HG02798 (cell line): ENCODE data around the gene ANKRD45.
A peak's percentile ranks its signal among the peaks of the same experiment; 100 is the strongest.
"Not testable (repeated sequence)": the region's sequence is repeated elsewhere in the genome, so short reads cannot be mapped to it uniquely, and the experiment has no call there.

Experiments used
- ATAC-seq: cut with Tn5 transposase; IDR thresholded peaks from one replicate; pipeline ENCODE4 v1.9.1; 2021; ENCODE audit warnings: mild to moderate bottlenecking; ENCODE audit not compliant: unreplicated experiment, poor library complexity

ANKRD45 gene, protein sequence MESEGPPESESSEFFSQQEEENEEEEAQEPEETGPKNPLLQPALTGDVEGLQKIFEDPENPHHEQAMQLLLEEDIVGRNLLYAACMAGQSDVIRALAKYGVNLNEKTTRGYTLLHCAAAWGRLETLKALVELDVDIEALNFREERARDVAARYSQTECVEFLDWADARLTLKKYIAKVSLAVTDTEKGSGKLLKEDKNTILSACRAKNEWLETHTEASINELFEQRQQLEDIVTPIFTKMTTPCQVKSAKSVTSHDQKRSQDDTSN

DNA sequence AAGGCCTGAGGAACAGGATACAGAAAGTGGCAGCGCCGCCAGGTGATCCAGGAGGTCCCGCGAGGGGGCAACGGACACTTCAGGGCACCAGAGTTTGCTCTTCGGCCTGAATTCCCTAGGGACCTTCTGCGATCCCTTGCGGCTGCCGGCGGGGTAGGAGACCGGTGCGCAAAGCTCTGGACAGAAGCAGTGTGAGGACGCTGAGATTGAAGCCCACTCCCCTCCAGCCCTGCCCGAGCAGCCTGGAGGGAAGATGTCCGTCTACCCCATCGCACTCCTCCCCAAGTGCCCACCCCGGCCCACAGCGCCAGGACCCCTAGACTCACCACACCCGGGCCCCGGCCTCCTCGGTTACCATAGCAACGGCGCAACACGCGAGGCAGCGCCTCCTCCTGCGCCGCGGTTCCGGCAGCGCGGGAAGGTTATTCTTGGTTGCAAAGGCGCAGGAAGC is at the start of gene ANKRD45:
Gene ANKRD45 (minus strand): TSS at position 361 of the 451 bp plus-strand sequence. CDS start 10,433 bp downstream, outside the sequence.
- ATAC-seq, result no peak

DNA sequence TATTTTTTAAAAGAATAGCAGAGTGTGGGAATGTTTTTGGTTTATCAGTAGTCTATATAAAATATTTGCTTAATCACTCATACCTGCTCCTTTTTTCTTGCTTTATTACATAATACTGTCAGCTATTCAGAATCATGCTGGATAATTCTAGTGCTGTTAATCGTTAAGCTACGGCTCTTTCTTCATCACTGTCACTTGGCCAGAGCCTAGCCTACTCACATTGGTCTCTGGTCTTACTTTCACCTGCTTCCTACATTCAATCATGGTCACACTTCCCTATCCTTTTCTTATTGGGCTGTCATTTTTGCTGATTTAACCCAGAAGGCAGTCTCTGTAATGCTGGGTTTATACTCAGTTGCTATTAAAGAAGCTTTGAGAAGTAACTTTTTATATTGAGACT is 47.6 kb upstream of the ANKRD45 start:
- no peak for ATAC-seq

DNA sequence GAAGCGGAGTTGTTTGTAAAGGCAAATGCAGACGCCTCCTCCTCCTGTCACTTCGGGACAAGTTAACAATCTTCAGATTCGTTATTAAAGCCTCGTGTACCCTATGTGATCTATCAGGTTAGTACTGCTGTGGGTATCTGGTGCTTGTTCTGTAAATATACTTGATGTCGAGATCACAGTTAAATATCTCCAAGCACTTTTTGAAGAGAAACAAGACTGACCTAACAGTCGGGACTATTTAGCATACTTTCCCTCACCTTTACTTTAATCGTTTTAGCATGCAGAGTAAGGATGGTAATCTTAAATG is 45.8 kb upstream of the ANKRD45 start:
- no peak for ATAC-seq

DNA sequence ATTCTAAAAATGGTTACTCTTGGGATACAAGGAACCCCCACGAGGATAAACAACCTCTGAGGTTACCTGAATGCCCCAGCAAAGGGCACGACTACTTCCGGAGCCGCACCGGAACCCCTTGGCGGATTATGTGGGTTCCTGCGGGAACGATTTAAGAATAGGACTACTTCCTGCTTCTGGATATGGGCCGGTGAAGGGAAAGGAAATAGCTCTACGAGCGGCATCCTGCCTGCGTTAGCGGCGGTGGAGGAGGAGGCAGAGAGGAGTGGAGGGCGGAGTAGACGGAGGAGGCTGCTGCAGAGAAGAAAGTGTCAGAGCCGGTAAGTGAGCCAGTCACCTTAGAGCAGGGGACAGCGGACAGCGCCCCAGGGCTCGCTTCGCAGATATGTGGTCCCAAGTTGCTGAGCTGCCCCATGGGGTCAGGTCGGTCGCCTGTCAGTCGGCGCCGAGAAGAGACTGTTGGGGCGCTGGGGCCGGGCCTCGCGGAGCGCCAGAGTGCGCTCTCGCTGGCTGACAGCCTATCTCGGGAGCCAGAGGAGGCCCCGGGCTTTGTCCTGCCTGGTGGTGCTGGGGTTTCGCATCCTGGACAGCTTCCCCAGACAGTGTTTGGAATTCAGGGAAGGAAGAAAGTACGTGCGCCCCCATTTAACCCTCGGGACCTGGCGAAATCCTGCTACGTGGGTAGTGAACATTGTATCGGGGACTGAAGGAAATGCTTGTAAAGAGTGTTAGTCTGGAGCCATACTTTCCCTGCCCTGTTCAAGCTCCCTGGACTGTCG is 45.3 kb upstream of the ANKRD45 start, which contains the start of gene KLHL20:
Gene KLHL20 (plus strand): TSS at position 223 of the 779 bp plus-strand sequence. CDS start 1,063 bp downstream, outside the sequence.
- ATAC-seq, result peak; percentile 97

DNA sequence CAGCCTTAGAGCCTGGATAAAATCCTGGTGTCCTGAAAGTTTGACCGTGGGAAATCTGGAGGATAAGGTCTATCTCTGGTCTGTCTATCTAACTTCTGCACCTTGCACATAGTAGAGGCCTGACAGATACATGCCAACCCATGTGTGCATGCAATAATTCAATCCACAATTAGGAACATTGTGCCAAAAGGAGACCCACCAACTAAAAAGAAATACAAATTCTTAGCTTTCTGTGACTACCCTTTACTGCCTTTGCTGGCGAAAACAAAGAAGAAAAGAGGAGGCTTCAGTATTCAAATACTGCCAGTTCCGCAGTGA is 44.7 kb upstream of the ANKRD45 start:
- no peak for ATAC-seq

DNA sequence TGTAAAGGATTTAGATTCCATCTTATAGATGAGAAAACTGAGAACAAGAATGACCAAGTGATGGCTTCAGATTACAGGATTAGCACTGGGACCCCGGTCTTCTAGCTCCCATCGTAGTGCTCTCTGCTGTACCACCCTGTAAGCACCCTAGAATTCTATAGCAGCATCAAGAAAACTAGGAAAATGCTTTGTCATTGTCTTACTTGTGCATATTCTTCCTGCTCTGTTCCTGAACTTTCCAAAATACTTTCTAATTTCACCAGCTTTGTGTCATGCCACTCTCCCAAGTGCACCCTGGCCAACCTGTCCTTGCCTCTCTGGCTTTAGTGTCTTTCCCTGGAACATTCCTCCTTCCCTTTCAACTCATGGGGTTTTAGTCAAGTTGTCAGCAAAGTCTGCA is 39.1 kb upstream of the ANKRD45 start:
- ATAC-seq, result no peak

DNA sequence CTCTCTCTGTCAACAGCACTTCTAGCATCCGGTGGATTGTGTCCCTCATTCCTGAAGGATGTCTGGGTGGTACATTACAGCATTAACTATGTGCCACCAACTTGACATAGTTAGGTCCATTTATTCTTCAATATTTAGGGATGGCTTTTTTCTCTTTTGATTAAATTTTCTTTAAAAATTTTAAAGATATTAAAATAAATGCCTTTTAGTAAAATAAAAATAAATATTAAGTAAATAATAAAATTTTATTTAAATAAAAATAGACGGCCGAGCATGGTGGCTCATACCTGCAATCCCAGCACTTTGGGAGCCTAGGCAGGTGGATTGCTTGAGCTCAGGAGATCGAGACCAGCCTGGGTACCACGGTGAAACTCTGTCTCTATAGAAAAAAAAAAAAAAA is 35.5 kb upstream of the ANKRD45 start:
- no peak for ATAC-seq

DNA sequence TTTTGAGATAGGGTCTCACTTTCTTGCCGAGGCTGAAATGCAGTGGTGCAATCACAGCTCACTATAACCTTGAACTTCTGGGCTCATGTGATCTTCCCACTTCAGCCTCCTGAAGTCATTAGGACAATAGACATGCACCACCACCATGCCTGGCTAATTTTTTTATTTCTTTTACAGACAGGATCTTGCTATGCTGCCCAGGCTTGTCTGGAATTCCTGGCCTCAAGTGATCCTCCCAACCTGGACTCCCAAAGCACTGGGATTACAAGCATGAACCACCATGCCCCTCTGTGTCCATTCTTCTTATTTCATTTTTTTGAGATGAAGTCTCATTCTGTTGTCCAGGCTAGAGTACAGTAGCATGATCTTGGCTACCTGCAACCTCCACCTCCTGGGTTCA is 33.1 kb upstream of the ANKRD45 start:
- no peak for ATAC-seq

DNA sequence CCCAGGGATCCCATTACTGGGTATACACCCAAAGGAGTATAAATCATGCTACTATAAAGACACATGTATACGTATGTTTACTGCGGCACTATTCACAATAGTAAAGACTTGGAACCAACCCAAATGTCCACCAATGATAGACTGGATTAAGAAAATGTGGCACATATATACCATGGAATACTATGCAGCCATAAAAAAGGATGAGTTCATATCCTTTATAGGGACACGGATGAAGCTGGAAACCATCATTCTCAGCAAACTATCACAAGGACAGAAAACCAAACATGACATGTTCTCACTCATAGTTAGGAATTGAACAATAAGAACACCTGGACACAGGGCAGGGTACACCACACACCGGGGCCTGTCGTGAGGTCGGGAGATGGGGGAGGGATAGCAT is 31.6 kb upstream of the ANKRD45 start:
- not testable (repeated sequence) for ATAC-seq

DNA sequence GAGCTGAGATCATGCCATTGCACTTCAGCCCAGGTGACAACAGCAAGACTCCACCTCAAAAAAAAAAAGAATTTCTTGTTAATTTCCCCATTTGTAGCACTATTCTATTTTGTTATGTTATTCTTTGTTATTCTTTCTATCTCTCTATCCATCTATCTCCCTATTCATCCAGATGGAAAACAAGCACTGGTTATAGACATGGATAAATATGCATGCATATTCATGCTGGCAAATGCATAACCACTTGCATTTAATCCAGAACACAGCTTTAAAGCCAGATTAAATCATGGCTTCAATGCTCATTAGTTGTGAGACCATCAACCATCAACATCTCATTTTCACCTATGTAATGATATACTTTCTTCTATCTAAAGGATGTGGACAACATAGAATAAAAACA is 23.6 kb upstream of the ANKRD45 start:
- no peak for ATAC-seq

DNA sequence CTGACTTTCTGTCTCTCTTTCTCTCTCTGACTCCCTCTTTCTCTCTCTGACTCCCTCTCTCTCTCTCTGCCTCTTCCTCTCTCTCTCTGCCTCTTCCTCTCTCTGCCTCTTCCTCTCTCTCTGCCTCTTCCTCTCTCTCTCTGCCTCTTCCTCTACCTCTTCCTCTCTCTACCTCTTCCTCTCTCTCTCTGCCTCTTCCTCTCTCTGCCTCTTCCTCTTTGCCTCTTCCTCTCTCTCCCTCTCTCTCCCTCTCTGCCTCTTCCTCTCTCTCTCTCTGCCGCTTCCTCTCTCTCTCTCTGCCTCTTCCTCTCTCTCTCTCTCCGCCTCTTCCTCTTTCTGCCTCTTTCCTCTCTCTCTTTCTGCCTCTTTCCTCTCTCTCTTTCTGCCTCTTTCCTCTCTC is 18.6 kb upstream of the ANKRD45 start:
- no peak for ATAC-seq

DNA sequence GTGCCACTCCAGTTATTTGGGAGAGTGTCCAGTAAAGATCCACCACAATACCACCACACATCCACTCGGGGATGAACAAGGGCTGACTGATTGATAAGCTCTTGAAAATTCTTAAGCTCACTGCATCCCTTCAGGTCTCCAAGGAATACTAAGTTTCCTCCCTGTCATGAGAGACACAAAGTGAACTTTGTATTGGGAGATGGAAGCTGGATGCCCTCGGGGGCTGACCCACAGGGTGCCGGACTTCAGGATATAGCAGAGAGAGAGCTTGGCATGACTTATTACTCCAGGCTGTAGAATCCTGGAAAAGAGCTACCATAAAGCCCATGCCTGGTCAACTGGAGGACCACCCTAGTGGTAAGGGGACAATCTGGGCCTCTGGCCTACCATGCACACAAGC is 15.5 kb upstream of the ANKRD45 start:
- ATAC-seq, result not testable (repeated sequence)

DNA sequence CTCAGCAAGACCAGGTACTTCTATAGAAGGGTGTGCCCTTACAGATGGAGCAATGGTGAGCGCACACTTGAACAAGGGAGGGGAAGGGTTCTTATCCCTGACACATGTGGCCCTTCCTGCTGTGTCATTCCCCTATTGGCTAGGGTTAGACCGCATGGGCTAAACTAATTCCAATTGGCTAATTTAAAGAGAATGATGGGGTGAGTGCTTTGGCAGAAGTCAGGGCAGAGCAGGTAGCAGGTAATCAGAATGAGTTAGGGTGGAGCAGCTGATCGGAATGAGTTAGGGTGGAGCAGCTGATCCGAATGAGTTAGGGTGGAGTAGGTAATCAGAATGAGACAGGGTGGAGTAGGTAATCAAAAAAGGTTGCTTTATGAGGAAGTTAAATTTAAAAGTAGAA is 14.2 kb upstream of the ANKRD45 start:
- not testable (repeated sequence) for ATAC-seq

DNA sequence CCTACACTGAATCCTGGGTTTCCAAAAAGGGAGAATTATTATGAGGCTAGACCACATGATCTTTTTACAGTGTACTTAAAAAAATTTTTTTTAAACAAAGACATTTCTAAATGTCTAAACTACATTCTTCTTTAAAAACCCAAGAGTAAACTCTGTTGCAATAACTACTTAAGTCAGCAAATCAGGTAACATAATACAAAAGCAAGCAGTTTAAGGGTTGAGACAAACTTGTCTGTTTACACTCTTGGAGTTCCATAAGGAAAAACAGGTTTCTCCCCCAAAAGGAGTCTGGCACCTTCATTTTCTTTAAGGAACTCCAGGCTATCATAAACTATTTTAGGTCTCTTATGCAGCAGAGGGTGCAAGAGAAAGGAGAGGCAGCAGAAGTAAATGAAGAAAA is 12.5 kb upstream of the ANKRD45 start:
- no peak for ATAC-seq

DNA sequence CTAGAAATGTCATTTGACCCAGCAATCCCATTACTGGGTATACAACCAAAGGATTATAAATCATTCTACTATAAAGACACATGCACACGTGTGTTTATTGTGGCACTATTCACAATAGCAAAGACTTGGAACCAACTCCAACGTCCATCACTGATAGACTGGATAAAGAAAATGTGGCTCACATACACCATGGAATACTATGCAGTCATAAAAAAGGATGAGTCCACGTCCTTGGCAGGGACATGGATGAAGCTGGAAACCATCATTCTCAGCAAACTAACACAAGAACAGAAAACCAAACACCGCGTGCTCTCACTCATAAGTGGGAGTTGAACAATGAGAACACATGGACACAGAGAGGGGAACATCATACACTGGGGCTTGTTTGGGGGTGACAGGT is 10.5 kb upstream of the ANKRD45 start:
- not testable (repeated sequence) for ATAC-seq

DNA sequence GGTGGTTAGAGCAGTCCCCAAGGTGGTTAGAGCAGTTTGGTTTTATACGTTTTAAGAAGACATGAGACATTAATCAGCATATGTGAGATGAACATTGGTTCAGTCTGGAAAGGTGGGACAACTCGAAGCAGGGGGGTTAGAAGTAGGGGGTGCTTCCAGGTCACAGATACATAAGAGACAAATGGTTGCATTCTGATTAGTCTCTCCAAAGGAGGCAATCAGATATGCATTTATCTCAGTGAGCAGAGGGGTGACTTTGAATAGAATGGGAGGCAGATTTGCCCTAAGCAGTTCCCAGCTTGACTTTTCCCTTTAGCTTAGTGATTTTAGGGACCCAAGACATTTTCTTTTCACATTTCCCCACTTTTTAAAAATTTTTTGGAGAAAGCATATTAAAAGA is 4.8 kb upstream of the ANKRD45 start:
- ATAC-seq, result not testable (repeated sequence)

DNA sequence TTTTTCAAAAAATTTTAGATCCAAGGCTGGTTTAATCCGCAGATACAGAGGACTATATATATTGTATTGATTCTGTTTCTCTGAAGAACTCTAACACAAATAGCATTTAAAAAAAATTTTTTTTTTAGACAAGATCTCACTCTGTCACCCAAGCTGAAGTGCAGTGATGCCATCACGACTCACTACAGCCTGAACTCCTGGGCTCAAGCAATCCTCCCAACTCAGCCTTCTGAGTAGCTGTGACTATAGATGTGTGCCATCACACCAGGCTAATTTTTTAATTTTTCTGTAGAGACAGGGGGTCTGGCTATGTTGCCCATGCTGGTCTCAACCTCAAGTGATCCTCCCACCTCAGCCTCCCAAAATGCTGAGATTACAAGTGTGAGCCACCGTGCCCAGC is 3.0 kb downstream of the ANKRD45 start:
- no peak for ATAC-seq

DNA sequence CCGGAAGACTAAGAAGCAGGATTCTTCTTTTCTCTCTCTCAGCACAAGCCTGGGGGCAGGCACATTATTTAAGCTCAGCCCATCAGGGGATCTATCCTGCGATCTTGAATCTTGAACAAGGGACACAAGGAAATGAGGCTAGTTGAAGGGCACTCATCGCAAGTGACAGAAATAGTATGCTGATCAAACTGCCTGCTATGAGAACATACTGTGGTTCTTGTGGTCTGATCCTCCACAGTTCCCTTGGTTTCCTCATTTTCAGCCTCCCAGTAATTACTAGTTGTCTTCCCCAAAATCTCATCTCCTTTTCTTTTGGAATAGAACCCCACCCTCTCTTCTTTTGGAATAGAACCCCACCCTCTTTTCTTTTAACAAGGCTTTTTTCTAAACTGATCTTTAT is 6.5 kb downstream of the ANKRD45 start:
- no peak for ATAC-seq

DNA sequence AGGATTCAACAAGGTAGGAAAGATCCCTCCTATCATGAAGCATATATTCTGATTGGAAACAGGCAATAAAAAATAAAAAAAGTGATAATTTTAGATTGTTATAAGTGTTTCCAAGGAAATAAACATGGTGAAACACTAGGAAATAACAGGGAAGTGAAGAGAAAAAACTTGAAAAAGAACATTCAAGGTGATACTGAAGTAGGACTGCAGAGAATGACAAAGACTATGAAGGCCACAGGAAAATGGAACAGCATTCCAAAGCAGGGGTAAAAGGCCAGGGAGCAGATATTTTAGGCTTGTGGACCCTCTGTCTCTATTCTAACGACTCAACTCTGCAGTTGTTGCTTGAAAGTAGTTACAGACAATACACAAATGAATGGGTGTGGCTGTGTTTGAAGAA is 7.9 kb downstream of the ANKRD45 start:
- no peak for ATAC-seq

DNA sequence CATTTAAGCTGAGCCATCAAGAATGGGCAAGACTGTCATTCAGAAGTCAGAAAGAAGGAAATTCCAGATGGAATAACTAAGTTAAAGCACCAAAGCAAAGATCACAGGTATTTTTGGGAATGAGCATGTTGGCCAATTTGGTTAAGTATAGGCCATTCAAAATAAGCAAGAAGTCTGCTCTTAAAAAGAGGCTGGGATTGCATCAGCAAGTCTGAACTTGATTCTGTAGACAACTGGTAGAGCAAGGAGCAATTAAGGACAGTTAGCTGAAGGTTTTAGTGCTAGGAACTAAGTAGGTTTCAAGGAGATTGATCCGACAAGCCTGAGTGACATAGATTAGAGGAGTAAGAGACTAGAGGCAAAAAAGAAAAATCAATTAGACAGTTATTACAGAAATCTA is 8.4 kb downstream of the ANKRD45 start:
- no peak for ATAC-seq

DNA sequence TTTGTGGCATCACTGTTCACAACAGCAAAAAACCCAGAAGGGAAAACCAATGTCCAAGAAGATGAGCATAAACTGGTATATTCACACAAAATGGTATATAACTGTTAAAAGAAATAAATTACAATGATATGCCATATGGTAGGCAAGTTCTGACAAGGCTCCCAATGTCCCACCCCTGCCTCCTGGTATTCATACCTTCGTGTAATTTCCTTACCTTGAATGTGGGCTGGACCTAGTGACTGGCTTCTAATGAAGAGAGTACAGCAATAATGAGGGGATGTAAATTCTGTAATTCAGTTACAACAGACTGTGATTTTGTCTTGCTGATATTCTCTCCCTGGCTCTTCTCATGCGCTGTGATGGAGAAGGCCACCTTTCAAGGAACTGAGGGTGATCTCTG is 9.3 kb downstream of the ANKRD45 start:
- no peak for ATAC-seq
